Type B pancreatic cell (in vitro differentiated cells): Measurements from ENCODE around the gene HEPACAM. TPM values are rescaled to one million over a fixed set of nuclear protein-coding genes. Genes with fewer than 3 reads are reported as not detected.

Source experiments
- DNase-seq: peaks from one replicate; pipeline ENCODE4 v3.0.0; 2021; ENCODE audit warnings: mixed read lengths; ENCODE audit not compliant: unreplicated experiment; ENCODE audit errors: extremely low spot score
- H3K27ac Mint-ChIP-seq: 2 replicates; pipeline ENCODE4 v1.8.0; 2021; ENCODE audit warnings: mild to moderate bottlenecking, mixed read lengths
- H3K27me3 Mint-ChIP-seq: 2 replicates; pipeline ENCODE4 v1.8.0; 2021; ENCODE audit warnings: mixed read lengths
- H3K36me3 Mint-ChIP-seq: 2 replicates; pipeline ENCODE4 v1.8.0; 2021; ENCODE audit warnings: mixed read lengths
- H3K4me1 Mint-ChIP-seq: one replicate; pipeline ENCODE4 v1.8.0; 2021; ENCODE audit warnings: mixed read lengths; ENCODE audit not compliant: unreplicated experiment
- H3K4me3 Mint-ChIP-seq: 2 replicates; pipeline ENCODE4 v1.8.0; 2021; ENCODE audit warnings: mild to moderate bottlenecking, mixed read lengths
- H3K9me3 Mint-ChIP-seq: 2 replicates; pipeline ENCODE4 v1.8.0; 2021; ENCODE audit warnings: mixed read lengths
- CTCF ChIP-seq: fragments of 200-600 bp; sonication (generic); conservative IDR thresholded peaks from 2 replicates; pipeline ENCODE4 v1.5.0; 2021; ENCODE audit warnings: antibody characterized with exemption, mild to moderate bottlenecking
- total RNA-seq: library from RNA; stranded (reverse); gene quantifications from 2 replicates; pipeline ENCODE4 v1.2.1, GENCODE V29; 2021; ENCODE audit warnings: low replicate concordance

Gene HEPACAM
- total RNA-seq, 1 donor from 2014 or later: 0.43 TPM

- H3K4me1 Mint-ChIP-seq: peaks cover 1% of the 10 kb centered on the region
- no peaks in the 10 kb centered on the region for H3K9me3 Mint-ChIP-seq
- TF ChIP-seq CTCF: peak; percentile 32
- H3K4me3 Mint-ChIP-seq: no peak overlapping the region
- no peak for DNase-seq
- peaks cover 13% of the 10 kb centered on the region for H3K27me3 Mint-ChIP-seq
- no peaks in the 10 kb centered on the region for H3K36me3 Mint-ChIP-seq
- H3K27ac Mint-ChIP-seq: no peak overlapping the region
These were observed 842 bp downstream of the HEPACAM start for GRCh38 chr11:124934862-124935547.

GRCh38 chr11:124930799-124931198, 5.0 kb downstream of the HEPACAM start:
- H3K27ac Mint-ChIP-seq: no peak overlapping the region
- no peaks in the 10 kb centered on the region for H3K36me3 Mint-ChIP-seq
- no peak for TF ChIP-seq CTCF
- no peaks in the 10 kb centered on the region for H3K9me3 Mint-ChIP-seq
- DNase-seq: no peak
- H3K4me1 Mint-ChIP-seq: no peaks in the 10 kb centered on the region
- H3K4me3 Mint-ChIP-seq: no peak overlapping the region
- H3K27me3 Mint-ChIP-seq: peaks cover 7% of the 10 kb centered on the region

GRCh38 chr11:124928942-124929665, 6.7 kb downstream of the HEPACAM start:
- Mint-ChIP-seq H3K27me3 (peaks cover 15% of the 10 kb centered on the region), H3K36me3 (no peaks in the 10 kb centered on the region), H3K4me3 (no peak overlapping the region), H3K9me3 (no peaks in the 10 kb centered on the region), H3K27ac (no peak overlapping the region), H3K4me1 (no peaks in the 10 kb centered on the region)
- TF ChIP-seq CTCF: no peak
- no peak for DNase-seq

GRCh38 chr11:124923296-124923695, 12.6 kb downstream of the HEPACAM start:
- no peak overlapping the region for H3K27ac Mint-ChIP-seq
- no peaks in the 10 kb centered on the region for H3K36me3 Mint-ChIP-seq
- H3K27me3 Mint-ChIP-seq: peaks cover 57% of the 10 kb centered on the region
- DNase-seq: no peak
- H3K4me1 Mint-ChIP-seq: no peaks in the 10 kb centered on the region
- TF ChIP-seq CTCF: no peak
- no peaks in the 10 kb centered on the region for H3K9me3 Mint-ChIP-seq
- no peak overlapping the region for H3K4me3 Mint-ChIP-seq

- Mint-ChIP-seq H3K4me1 (no peaks in the 10 kb centered on the region), H3K9me3 (no peaks in the 10 kb centered on the region), H3K36me3 (no peaks in the 10 kb centered on the region), H3K27me3 (peaks cover 57% of the 10 kb centered on the region), H3K27ac (no peak overlapping the region), H3K4me3 (peak overlapping the region; percentile 34)
- TF ChIP-seq CTCF: no peak
- DNase-seq: no peak
These were observed 13.0 kb downstream of the HEPACAM start for GRCh38 chr11:124922831-124923230.
